Vagina (tissue), 2 donors: ENCODE data around the gene TMEM121B.

Source experiments
- POLR2A ChIP-seq, 2 donors: fragments of 450-650 bp; IDR thresholded peaks; one replicate each; pipeline ENCODE4 v1.6.1; 2017; ENCODE audit warnings: antibody characterized with exemption in 2 of 2, mild to moderate bottlenecking in 2 of 2, moderate library complexity in 2 of 2
- TF ChIP-seq, protein P1 (sequence below), 3 experiments: fragments of 450-650 bp in 2 of 3; fragments of 200-600 bp in 1 of 3; sonication (generic) in 1 of 3; IDR thresholded peaks; one replicate each; pipeline ENCODE4 v1.5.1; 2017 to 2019; ENCODE audit warnings: antibody characterized with exemption in 3 of 3, mild to moderate bottlenecking in 2 of 3, moderate library complexity in 2 of 3

DNA sequence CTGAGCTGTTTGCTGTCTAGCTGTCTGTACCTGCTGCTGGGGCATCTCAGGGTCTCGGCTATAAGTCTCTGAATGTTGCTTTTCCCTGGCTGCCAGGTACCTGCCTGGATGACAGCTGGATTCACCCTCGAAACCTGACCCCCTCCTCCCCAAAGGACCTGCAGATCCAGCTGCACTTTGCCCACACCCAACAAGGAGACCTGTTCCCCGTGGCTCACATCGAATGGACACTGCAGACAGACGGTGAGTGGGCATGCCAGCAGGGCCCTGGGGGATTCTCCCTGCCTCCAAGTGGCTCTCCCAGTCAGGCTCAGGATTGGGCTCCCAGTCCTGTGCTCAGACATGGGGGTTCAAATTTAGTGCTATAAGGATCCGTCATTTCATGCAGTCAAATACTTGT lies 23.5 kb downstream of the TMEM121B start:
- TF ChIP-seq, protein P1, sequence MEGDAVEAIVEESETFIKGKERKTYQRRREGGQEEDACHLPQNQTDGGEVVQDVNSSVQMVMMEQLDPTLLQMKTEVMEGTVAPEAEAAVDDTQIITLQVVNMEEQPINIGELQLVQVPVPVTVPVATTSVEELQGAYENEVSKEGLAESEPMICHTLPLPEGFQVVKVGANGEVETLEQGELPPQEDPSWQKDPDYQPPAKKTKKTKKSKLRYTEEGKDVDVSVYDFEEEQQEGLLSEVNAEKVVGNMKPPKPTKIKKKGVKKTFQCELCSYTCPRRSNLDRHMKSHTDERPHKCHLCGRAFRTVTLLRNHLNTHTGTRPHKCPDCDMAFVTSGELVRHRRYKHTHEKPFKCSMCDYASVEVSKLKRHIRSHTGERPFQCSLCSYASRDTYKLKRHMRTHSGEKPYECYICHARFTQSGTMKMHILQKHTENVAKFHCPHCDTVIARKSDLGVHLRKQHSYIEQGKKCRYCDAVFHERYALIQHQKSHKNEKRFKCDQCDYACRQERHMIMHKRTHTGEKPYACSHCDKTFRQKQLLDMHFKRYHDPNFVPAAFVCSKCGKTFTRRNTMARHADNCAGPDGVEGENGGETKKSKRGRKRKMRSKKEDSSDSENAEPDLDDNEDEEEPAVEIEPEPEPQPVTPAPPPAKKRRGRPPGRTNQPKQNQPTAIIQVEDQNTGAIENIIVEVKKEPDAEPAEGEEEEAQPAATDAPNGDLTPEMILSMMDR (IDR thresholded peaks at IDR 0.05), result no peak
- TF ChIP-seq POLR2A (IDR thresholded peaks at IDR 0.05), result no peak
